IPS-11a (cell line): ENCODE data around the gene ZC3HAV1.
A peak's percentile ranks its signal among the peaks of the same experiment; 100 is the strongest.
"Not testable (repeated sequence)": the region's sequence is repeated elsewhere in the genome, so short reads cannot be mapped to it uniquely, and the experiment has no call there.

ENCODE experiments used
- H3K4me3 ChIP-seq: one replicate; pipeline ENCODE4 v1.5.1; 2013; ENCODE audit warnings: low read depth, low read length, control low read depth

The ZC3HAV1 gene

DNA sequence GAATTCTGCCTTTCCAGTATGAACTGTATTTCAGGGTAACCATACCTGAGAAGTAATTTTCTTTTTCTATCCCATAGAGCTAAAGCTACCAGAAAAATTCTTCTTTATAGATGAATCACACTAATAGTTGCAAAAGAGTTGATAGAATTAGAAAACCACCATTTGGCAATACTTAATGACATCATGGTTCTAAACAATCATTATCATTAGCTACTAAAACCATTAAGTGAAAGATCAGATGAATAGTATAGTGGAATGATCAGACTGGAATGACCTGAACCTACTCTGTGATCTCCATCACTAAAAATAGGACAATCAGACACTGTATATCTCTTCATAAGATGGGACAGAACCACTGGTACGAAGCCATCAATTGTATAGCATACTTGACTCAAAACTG is 53.8 kb downstream of the ZC3HAV1 start:
- no peak overlapping the region for H3K4me3 ChIP-seq

DNA sequence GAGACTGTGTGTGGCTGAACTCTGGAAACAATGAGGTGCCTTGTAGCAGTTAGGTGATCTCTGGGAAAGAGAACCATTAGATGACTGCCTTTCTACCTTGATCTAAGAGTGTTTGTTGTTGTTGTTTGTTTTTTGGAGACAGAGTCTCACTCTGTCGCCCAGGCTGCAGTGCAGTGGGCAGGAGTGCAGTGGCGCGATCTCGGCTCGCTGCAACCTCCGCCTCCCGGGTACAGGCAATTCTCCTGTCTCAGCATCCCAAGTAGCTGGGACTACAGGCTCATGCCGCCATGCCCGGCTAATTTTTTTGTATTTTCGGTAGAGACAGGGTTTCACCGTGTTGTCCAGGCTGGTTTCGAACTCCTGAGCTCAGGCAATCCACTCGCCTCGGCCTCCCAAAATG is 54.9 kb downstream of the ZC3HAV1 start:
- H3K4me3 ChIP-seq, result not testable (repeated sequence)

DNA sequence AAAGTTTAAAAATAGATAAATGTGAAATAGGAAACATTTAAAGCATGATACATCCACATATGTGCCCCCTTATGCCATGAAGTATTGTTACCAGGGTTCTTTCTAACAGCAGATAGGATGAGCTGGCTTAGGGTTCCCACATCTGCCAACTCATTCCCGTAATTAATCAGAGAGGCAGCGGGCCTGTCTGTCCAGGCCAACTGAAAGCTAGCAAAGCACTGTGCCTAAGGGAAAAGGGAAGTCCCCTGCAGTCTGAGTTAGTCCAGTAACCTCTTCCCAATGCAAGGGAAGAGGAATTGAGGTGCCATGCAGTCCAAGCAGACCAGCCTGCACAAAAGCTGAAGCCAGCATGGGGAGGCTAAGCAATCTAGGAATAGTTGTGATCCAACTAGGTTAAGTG is 55.4 kb downstream of the ZC3HAV1 start:
- no peak overlapping the region for H3K4me3 ChIP-seq

DNA sequence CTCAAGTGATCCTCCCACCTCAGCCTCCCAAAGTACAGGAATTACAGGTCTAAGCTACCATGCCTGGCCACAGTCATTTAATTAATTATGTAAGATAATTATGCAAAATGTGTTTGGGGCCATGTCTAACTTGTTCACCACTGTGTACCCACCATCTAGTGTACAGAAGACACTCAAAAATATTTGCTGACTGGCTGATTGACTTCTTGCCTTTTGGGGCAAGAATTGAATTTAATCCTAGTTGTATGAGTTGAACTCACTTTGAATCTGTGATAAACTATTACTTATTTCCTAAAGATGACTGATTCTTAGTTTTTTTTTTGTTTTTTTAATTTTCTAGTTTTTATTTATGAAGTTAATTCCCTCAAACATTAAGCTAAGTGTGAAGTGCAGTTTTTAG is 57.9 kb downstream of the ZC3HAV1 start:
- H3K4me3 ChIP-seq, result no peak overlapping the region

DNA sequence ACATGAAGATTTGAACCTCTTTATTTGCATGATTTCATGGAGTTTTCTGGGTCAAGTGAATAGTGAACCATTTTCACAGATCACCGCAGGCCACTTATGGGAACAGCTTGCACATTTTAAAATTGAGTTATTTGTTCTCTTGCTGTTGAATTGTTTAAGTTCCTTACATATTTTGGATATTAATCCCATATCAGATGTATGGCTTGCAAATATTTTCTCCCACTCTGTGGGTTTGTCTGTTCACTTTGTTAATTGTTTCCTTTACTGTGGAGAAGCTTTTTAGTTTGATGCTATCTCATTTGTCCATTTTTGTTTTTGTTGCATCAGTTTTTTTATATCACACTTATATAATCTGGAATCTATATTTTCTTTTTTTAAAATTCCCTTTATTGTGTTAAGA is 59.6 kb downstream of the ZC3HAV1 start:
- H3K4me3 ChIP-seq, result no peak overlapping the region

DNA sequence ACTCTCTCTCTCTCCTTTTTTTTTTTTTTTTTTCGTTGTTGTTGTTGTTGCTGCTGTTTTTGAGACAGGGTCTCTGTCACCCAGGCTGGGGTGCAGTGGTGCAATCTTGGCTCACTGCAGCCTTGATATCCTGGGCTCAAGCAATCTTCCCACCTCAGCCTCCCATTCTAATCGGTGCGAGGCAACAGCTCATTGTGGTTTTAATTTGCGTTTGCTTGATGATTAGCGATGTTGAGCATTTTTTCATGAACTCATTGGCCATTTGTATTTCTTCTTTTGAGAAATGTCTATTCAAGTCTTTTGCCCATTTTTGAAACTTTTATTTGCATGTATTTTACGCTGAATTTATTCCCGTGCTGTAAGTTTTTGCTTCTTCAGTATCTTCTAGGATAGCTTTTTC is 60.4 kb downstream of the ZC3HAV1 start:
- H3K4me3 ChIP-seq, result no peak overlapping the region

DNA sequence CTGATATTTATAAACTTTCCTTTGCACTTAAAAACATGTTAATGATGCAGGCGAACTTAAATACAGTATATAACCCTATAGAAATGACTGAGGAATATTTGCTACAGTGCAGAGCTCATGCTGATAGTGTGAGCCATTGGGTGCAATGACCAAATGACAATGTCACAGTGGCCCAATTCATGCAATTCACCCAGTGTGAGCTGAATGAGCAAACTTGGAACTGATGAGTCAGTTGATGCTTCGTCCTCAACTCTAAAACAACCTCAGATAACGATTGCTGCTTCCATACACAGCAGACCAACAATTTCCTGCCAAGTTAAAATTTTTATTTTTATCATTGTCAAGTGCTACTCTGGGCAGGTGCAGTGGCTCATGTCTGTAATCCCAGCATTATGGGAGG is 61.5 kb downstream of the ZC3HAV1 start:
- no peak overlapping the region for H3K4me3 ChIP-seq

DNA sequence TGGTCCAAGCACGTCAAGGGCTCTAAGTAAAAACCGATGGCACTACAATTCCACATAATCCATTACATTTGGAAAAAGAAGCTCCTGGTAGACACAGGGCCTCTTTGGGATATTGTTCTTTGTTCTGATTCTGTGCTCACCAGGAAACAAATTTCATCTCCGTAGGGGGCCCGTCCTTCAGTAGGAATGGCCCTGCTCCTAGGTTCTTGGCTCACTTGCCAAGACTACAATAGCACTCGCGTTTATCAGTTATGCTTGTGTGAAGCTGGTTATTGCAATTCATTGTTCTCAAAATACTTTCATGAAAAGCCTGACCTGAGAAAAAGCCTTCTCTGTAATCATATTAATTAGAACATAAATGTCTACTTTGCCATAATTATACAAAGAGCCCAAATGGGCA is 63.4 kb downstream of the ZC3HAV1 start:
- H3K4me3 ChIP-seq, result no peak overlapping the region

DNA sequence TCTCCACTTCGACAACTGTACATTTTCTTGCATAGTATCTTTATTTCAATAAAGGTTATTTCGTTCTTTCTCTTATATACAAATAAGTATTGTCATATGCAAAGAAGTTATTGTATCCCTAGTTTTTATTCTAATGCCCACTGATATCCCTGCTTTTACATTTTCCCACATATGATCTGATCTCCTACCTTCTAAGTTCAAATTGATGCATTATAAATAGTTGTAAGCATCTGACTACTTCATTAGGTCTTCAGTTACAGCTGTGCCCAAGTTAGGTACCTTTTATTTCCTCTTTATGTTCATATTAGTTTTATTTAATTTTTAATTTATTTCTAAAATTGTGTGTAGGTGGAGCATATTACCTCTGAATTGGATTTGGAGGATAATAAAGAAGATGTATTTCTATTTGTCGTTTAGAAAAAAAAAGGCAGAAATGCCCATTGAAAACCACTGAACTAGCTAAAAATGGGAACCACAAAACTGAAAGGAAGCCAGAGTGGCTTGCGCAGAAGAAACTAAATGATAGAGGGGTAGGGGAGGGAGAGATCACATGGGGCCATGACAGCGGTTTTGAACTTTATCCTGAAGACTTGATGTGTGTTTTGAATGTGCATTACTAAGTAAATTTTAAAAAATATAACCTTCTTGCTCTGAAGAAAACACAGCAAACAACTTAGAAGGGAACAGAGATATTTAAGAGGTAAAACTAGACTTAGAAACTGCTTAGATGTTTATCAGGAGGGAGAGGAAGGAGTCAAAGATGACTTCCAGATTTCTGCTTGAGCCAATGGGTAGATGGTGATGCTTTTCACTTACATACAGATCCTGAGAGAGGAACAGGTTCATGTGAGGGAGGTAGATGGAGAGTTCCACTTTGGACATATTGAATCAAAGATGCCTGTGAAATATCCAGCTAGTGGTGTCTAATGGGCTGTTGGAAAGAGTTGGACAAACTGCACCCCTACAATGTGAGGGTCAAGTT is 64.4 kb downstream of the ZC3HAV1 start:
- H3K4me3 ChIP-seq, result no peak overlapping the region

DNA sequence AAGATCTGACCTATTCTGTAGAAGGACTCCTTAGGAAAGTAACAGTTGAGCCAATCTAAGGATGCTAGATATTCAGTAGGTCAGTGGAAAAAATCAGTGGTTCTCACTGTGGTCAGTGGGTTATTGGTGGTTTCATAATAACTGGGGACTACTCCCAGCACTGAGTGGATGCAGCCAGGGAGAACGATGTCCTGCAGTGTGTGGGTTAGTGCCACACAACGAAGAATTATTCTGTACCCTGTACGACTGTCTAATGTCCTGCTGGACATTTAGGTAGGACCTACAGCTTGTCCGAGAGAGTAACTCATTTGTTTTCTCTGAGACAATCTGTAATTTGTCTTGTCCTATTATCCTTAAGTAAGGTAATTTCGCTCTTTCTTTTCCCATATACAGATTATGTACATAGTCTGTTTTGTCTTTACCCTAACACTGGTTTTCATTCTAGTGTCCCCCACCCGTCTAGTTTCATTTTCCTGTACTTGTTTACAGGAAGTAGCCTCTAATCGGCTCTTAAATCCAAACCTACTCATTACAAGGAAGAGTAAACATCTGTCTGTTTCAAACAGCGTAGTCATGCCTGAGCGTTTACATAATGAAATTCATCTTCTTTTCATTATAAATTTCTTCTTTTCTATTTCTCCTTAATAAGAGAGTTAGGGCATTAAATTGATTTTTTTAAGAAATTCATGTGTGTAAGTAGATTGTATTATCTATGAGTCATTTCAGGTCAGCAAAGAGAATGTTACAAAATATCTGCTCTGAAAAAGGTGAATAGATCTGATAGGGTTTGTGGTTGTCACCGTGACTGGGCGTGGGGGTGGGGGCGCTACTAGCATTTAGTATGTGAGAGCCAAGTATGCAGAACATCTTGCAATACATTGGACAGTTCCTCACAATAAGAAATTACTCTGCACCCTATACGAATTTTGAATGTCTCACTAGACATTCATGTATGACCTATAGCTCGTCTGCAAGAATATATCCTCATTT is 65.4 kb downstream of the ZC3HAV1 start:
- no peak overlapping the region for H3K4me3 ChIP-seq

DNA sequence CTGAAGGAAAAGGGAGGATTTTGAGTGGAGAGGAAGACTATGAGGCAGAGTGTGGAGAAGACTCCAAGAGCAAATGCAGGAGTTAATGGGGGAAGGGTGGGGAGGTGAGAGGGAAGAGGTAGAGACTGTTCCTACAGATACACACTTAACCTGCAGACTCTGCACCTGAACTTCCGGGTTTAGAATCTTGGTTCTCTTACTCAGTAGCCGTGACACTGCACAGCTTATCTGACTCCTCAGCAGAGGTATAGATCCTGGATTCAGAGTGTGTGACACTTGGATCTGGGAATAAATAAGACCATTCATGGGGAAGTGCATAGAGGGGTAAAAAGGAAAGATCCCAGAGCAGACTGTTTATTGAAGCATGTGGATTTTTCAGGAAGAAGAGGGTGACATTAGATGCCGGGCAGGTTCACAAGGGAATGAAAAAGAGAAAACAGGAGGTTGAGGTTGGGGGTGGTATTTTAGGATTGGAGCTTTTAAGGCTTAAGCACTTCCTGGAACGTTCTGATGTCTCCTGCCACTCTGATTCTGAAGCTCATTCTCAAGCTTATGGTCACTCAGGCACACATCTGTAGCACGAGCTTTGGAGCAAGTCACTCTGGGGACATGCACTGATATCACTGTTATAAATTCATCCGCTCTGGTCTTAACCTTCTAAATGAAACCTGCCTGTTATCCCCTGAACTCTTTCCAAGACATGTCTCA is 68.0 kb downstream of the ZC3HAV1 start:
- H3K4me3 ChIP-seq, result no peak overlapping the region

DNA sequence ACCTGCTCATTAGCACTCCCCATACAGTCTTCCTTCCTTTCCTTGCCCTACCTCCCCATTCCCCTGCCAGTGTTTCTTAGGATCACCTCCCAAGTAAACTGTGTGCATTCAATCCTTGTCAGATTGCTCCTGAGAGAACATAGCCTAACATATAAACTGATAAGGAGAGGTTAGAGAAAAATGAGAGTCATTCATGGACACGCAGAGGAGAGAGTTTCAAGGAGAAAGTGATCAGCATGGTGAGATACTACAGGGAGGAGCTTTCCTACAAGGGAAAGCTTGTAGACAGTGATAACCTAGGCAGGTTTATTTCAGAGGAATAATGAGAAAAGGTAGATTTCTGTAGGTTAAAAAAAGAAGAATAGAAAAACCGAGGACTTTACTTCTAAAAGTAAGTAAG is 70.8 kb downstream of the ZC3HAV1 start:
- H3K4me3 ChIP-seq, result no peak overlapping the region

DNA sequence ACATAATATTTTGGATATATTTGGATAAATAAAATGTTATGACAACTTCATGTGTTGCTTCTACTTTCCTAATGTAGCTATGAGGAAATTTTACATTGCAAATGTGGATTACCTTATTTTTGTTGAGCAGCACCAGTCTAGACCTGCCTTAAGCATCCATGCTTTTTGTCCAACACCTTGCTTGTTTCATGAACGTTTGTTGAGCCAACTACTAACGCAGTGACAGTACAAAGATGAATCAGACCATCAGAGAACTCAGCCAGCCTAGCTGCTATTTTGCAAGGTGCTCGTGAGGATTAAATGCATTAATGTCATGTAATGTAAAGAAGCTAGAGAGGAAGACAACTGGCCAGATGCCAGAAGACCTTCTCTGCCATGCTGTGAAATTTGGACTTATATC is 72.6 kb downstream of the ZC3HAV1 start:
- H3K4me3 ChIP-seq, result no peak overlapping the region

DNA sequence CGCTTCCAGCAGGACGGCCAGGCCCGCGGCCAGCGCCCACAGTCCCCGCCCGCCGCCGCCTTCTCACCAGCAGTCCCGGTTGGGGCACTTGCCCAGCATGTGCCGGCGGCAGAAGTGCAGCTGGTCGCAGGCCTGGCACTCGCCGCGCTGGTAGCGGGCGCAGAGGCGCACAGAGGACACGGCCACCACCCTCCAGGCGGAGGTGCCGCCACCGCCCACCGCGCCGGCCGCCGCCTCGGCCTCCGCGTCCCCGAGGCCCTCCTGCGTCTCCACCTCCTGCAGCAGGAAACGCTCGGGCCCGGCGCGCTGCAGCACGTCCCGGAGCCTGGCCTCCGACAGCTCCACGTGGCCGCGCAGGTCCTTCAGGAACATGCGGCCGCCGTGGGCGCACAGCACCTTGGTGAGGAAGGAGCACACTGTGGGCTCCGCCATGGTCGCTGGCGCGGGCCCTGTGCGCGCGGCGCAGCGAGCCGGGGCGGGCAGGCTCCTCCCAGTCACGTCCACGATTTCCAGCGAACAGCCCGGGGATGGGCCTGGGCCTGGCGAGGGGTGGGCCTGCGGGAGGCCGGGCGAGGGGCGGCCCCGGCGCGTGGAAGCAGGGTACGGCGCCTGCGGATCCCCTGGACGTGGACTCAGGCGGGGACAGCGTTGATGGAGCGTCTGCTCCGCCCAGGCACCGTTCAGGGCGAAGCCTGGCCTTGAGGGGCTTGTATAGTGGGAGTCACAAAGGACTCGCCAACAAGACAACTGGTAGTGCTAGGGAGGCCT is 73.8 kb downstream of the ZC3HAV1 start, which contains the start of gene ZC3HAV1L:
Gene ZC3HAV1L, minus strand, starts transcription at position 457 of the 768 bp plus-strand sequence. Its CDS starts 25 bp downstream, at position 432.
- peak within 1 kb of the TSS; percentile 59 for H3K4me3 ChIP-seq

DNA sequence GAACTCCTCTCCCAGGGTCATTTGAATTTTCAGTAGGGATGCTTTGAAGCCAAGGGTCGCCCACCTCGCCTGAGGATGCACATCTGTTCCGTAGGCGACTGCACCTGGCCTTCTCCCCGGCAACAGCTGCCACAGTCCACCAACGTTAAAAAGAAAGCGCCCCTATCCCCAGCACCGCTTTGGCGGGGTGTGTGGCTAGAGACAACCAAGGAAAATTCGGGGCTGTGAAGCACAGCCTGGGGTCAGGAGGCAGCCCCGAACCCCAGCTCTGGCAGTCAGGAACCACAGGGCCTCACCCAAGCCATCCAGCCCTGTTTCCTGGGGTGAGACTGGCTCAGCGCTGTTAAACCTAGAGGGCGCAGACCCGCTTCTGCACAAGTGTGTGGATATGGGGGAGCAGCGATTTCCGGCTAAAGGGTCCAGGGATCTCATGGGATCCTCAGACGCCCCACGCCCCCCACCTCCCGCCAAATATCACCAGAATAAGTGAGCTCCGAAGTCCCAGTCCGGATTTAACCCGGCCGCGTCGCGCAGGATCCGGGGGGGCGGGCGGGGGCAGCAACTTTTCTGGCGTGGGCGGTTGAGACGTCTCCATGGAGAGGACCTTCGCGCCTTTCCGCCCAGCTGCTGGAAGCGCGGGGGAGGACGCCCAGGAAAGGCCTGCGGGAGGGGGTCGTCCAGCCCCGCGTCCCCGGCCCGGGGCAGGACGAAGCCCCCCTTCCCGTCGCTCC is 74.5 kb downstream of the ZC3HAV1 start:
- peak overlapping the region; percentile 59 for H3K4me3 ChIP-seq

DNA sequence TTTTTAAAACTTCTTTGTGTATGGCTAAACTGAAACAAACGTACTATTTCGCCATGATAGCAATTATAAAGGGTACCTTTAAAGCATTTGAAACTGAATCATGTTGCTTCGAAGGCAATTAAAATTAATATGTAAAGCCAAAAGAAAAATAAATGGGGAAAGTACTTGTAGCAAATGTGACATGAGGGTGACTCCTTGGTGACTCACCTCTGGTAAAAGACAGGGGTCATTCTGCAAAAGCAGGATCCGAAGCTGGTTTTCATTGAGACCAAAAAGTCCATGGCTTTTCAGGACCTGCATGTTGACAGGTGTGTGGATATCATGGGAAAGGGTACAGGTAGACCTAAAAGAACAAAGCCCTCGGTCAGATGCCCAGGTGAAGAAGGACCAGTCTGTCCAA is 75.2 kb downstream of the ZC3HAV1 start:
- no peak overlapping the region for H3K4me3 ChIP-seq

DNA sequence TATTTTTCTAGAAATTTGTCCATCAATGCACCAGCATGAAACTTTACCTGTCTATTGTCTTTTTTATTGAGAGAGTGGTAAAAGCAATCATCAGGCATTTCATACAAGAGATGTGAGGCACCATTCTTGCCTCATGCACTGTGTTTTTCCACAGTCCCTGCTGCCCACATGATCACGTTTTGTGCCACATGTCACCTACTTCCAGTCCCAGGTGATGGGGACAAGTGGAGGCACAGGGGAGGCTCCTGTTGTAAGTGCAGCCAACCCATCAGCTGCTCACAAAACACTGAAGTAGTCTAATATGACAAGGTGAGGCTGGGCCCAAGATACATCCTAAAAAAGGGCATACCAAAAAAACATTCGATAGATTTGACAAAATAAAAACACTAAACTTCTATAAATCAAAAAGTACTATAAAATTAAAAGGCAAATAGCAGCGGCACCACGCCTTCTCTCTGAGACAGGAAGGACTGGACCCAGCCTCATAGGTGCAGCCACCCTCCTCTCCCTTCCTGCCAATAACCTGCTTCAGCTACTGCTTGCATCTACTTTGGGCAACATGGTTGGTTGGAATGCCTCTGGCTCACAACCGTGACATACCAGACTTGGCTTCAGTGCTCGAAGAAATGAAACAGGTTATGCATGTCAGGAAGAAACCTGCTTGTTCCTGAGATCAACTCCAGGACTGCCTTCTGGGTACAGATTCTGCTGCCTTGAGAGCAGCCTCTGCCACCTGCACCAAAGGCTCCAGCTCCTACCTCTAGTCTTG is 76.0 kb downstream of the ZC3HAV1 start:
- H3K4me3 ChIP-seq, result no peak overlapping the region

DNA sequence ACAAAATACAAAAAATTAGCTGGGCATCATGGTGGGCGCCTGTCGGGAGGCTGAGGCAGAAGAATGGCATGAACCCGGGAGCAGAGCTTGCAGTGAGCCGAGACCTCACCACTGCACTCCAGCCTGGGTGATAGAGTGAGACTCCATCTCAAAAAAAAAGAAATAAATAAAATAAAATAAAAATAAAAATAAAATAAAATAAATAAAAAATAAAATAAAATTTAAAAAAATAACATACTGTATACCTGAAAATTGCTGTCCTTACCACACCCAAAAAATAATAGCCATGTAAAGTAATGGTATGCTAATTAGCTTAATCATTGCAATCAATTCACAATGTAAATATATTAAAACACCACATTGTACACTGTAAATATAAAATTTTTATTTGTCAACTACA is 77.0 kb downstream of the ZC3HAV1 start:
- no peak overlapping the region for H3K4me3 ChIP-seq

DNA sequence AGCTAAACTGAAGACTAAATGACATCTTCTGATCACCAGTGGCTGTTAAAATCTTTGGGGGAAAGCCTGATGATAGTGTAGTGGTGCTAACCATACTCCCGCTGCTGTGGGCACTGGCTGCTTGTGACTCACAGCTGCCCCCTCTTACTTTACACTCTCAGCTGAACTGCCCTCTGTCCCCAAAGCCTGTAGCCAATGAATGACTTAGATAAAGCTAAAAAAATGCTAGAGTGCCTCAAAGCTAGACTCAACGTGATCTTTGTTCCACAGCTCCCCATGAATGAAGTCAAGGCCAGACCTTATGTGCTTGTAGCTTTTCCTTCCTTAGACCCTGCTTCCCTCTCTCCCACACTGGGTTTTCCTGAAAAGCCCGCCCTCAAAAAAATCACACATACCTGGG is 80.2 kb downstream of the ZC3HAV1 start:
- no peak overlapping the region for H3K4me3 ChIP-seq
